ENCODE data around the gene RAB1A. TPM values are rescaled to one million over a fixed set of nuclear protein-coding genes. Genes with fewer than 3 reads are reported as not detected.

RAB1A gene
- total and polyA plus RNA-seq, 9 of the 15 experiments (the other 6 are each of a cell fraction or from before 2014, with no cell fraction given): 43.8 to 163 (median 67.7) TPM

GRCh38 chr2:65081232-65081685, 48.6 kb downstream of the RAB1A start (continued):
- TF ChIP-seq ZBTB40 (IDR thresholded peaks at IDR 0.05) (no peak), ZBTB40 (CRISPR knock-in tag; IDR thresholded peaks at IDR 0.05) (no peak), ZNF280B (CRISPR knock-in tag; IDR thresholded peaks at IDR 0.05) (no peak), NCOR1 (IDR thresholded peaks at IDR 0.05) (peak; percentile 73), CBFA2T3 (IDR thresholded peaks at IDR 0.05) (peak; percentile 91), MTF1 (CRISPR knock-in tag; IDR thresholded peaks at IDR 0.05; ENCODE audit: borderline replicate concordance) (no peak), NFATC3 (IDR thresholded peaks at IDR 0.05) (no peak), CEBPG (CRISPR knock-in tag; IDR thresholded peaks at IDR 0.05) (no peak), CEBPG (tag; conservative IDR thresholded peaks at IDR 0.05 in 1 of 2, IDR thresholded peaks at IDR 0.05 in 1 of 2) (no peak), E2F1 (CRISPR knock-in tag; IDR thresholded peaks at IDR 0.05) (no peak), TFAP4 (CRISPR knock-in tag; IDR thresholded peaks at IDR 0.05; ENCODE audit: borderline replicate concordance) (peak; percentile 88), CCNT2 (IDR thresholded peaks at IDR 0.05; ENCODE audit: borderline replicate concordance, extremely low read depth, insufficient read length, low read depth, low read length) (peak; percentile 21), CEBPB (tag; IDR thresholded peaks at IDR 0.05) (no peak), NR2C2 (CRISPR knock-in tag; IDR thresholded peaks at IDR 0.05) (no peak), NR2C2 (tag; IDR thresholded peaks at IDR 0.05) (peak; percentile 47; the same call in 1 of the 2 replicates)

All from K562 (cell line).